IPS-18a (cell line): Measurements from ENCODE around the gene PDE4D.

ENCODE experiments used
- H3K27ac ChIP-seq: one replicate; pipeline ENCODE4 v1.5.1; 2013; ENCODE audit warnings: low read length
- H3K27me3 ChIP-seq: one replicate; pipeline ENCODE4 v1.6.1; 2013; ENCODE audit warnings: mild to moderate bottlenecking, low read length; ENCODE audit not compliant: control insufficient read depth, insufficient read depth
- H3K36me3 ChIP-seq: one replicate; pipeline ENCODE4 v1.6.1; 2013; ENCODE audit warnings: low read depth, low read length; ENCODE audit not compliant: control insufficient read depth
- H3K4me1 ChIP-seq: one replicate; pipeline ENCODE4 v1.6.1; 2013; ENCODE audit warnings: low read depth, low read length; ENCODE audit not compliant: control insufficient read depth
- H3K4me3 ChIP-seq: one replicate; pipeline ENCODE4 v1.5.1; 2013; ENCODE audit warnings: low read length
- H3K9ac ChIP-seq: one replicate; pipeline ENCODE4 v1.6.1; 2013; ENCODE audit warnings: mild to moderate bottlenecking, low read length, moderate library complexity
- H3K9me3 ChIP-seq: one replicate; pipeline ENCODE4 v1.6.1; 2013; ENCODE audit warnings: low read depth, low read length; ENCODE audit not compliant: control insufficient read depth

Gene PDE4D

DNA sequence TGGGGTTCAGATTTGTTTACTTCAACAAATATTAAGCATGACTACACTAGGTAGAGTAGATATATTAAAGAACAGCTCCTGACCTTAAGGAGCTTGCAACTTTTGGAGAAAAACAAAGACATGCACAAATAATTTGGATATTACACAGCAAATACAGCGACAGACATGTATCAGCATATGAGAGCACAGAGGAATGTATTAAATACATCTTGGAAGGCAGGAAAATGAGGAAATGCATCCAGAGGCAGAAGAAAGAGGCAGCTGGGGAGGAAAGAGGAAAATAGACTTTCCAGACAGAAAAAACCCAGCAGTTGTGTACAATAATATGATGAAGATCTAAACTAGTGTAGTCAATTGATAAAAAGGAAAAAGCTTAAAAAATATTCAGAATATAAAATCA lies 392.2 kb downstream of the PDE4D start:
- Histone ChIP-seq H3K4me3 (no peak overlapping the region), H3K4me1 (no peaks in the 10 kb centered on the region), H3K36me3 (no peaks in the 10 kb centered on the region), H3K9me3 (no peaks in the 10 kb centered on the region), H3K27ac (no peak overlapping the region), H3K27me3 (no peaks in the 10 kb centered on the region), H3K9ac (no peak overlapping the region)

DNA sequence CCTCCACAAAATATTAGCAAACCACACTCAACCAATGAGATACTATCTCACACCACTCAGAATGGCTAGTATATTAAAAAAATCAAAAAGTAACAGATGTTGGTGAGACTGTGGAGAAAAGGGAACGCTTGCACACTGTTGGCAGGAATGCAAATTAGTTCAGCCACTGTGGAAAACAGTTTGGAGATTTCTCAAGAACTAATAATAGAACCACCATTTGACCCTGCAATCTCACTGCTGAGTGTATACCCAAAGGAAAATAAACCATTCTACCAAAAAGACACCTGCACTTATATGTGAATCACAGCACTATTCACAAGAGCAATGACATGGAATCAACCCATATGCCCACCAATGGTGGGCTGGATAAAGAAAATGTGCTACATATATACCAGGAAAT lies 393.5 kb downstream of the PDE4D start:
- H3K4me1 ChIP-seq: no peaks in the 10 kb centered on the region
- no peaks in the 10 kb centered on the region for H3K36me3 ChIP-seq
- H3K27me3 ChIP-seq: no peaks in the 10 kb centered on the region
- H3K27ac ChIP-seq: no peak overlapping the region
- H3K4me3 ChIP-seq: no peak overlapping the region
- no peaks in the 10 kb centered on the region for H3K9me3 ChIP-seq
- H3K9ac ChIP-seq: no peak overlapping the region

DNA sequence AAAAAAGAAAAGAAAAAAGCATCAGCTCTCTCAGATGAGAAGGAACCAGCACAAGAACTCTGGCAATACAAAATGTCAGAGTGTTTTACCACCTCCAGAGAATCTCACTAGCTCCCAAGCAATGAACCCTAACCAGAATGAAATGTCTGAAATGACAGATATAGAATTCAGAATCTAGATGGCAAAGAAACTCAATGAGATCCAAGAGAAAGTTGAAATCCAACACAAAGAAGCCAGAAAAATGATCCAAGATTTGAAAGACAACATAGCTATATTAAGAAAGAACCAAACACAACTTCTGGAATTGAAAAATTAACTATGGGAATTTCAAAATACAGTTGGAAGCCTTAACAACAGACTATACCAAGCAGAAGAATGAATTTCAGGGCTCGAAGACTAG lies 396.3 kb downstream of the PDE4D start:
- Histone ChIP-seq H3K4me3 (no peak overlapping the region), H3K9ac (no peak overlapping the region), H3K4me1 (no peaks in the 10 kb centered on the region), H3K27me3 (no peaks in the 10 kb centered on the region), H3K27ac (no peak overlapping the region), H3K9me3 (no peaks in the 10 kb centered on the region), H3K36me3 (no peaks in the 10 kb centered on the region)

DNA sequence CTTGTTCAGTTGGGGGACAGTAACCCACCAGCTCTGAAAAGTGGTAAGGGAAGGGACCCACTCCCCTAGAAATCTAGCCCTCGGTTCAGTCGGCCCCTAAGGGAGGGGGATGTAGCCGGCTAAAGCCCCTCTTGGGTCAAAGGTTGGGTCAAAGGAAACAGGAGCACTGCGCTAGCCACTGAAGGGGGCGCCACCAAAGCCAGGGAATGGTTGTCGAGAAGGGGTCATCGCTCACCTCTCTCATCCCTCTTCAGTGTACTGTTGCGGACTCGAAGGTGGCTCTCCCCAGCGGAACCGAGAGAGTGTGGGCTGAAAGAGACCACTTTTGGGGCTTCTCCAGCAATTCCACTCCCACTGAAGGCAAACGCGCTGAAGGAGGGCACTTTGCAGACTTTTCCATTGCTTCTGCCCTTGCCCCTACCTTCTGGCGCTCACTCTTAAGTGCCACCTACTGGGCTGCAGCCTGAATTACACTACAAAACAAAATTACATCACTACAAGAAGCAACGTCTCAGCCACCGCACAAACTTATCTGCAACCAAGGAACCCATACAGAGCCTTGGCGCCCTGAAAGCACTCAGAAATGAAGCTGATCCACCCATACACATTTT lies 396.9 kb downstream of the PDE4D start:
- Histone ChIP-seq H3K9ac (no peak overlapping the region), H3K9me3 (no peaks in the 10 kb centered on the region), H3K36me3 (no peaks in the 10 kb centered on the region), H3K27ac (no peak overlapping the region), H3K4me3 (no peak overlapping the region), H3K27me3 (no peaks in the 10 kb centered on the region), H3K4me1 (no peaks in the 10 kb centered on the region)

DNA sequence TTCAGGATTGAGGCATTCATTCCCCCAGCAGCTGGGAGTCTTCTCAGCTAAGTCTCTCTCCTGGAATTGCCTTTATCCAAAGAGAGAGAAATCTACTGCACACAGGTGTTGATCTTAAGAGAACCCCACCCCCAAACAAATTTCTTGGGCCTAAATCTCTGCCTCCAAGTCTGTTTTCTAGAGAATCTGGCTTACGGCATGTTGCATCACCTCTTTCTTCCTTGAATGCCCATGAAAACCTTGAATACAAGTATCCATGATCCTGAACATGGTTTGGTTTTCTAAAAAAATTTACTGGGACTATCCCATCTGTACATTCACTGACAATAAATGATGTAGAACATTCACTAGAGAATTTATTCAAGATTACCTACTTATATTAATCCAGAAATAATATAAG lies 401.6 kb downstream of the PDE4D start:
- no peaks in the 10 kb centered on the region for H3K4me1 ChIP-seq
- no peaks in the 10 kb centered on the region for H3K9me3 ChIP-seq

DNA sequence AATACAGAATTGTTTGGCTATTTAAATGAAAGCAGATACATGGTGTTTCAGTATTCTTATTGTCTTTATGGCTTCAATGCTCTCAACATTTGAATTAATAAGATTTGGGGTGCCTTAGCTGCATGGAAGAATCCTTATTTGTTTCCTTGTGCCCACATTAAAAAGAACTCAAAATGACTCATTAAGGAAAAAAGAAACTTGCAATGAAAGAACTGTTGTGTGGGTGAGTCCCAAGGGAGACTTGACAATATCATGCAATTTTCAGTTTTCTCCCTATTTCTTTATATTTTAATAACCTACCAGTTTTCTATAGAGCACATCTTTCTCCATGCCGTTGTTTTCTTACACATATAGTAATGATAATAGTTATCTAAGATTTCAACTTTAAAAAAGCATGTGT lies 404.0 kb downstream of the PDE4D start:
- H3K27me3 ChIP-seq: no peaks in the 10 kb centered on the region
- H3K27ac ChIP-seq: no peak overlapping the region
- H3K4me3 ChIP-seq: no peak overlapping the region
- no peaks in the 10 kb centered on the region for H3K9me3 ChIP-seq
- H3K36me3 ChIP-seq: no peaks in the 10 kb centered on the region
- no peaks in the 10 kb centered on the region for H3K4me1 ChIP-seq
- H3K9ac ChIP-seq: no peak overlapping the region

More for the DNA sequence above, 401.6 kb downstream of the PDE4D start:
- no peaks in the 10 kb centered on the region for H3K36me3 ChIP-seq
- no peak overlapping the region for H3K4me3 ChIP-seq
- no peak overlapping the region for H3K27ac ChIP-seq
- H3K9ac ChIP-seq: no peak overlapping the region
- no peaks in the 10 kb centered on the region for H3K27me3 ChIP-seq

DNA sequence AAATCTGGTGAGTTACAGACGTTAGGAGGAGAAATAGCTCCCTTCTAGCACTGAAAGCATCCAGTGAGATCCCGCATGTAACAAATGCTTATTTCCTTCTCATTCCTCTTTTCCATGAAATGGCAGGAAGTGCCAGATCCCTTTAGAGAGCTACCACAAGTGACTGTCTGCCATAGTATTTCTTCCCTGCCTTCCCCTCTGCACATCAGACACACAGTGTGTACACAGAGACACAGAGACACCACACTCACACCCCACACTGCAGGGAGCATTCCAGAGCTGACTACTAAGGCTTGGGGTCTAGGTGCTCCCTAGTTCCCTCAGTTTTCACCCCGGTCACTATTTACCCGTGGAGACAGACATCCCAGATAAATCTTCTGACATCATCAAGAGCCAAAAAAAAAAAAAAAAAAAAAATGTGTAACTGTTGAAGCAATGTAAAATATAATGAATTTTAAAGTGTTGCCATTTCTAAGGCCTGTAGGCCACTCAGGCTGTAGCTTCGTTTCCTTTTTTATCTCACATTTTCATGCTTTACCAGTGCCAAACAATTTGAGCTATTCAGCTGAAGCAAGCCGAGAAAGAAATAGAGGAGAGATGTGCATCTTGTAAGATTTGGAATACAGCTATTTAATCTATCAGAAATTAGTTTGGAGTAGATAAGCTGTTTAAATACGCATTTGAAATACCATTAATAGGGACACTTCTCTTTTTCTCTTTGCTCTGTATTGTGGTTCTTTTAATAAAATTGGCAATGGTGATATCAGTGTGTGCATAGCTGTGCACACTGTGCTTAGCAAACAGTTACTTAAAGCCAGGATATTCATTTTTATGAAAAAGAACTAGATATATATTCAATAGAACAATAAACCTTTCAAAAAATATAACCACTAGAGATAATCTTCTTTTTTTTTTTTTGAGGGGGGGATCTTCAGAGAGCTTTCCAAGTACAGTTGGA lies 405.5 kb downstream of the PDE4D start:
- Histone ChIP-seq H3K4me1 (peaks cover 8% of the 10 kb centered on the region), H3K36me3 (no peaks in the 10 kb centered on the region), H3K9me3 (no peaks in the 10 kb centered on the region), H3K9ac (no peak overlapping the region), H3K4me3 (no peak overlapping the region), H3K27me3 (no peaks in the 10 kb centered on the region), H3K27ac (no peak overlapping the region)

DNA sequence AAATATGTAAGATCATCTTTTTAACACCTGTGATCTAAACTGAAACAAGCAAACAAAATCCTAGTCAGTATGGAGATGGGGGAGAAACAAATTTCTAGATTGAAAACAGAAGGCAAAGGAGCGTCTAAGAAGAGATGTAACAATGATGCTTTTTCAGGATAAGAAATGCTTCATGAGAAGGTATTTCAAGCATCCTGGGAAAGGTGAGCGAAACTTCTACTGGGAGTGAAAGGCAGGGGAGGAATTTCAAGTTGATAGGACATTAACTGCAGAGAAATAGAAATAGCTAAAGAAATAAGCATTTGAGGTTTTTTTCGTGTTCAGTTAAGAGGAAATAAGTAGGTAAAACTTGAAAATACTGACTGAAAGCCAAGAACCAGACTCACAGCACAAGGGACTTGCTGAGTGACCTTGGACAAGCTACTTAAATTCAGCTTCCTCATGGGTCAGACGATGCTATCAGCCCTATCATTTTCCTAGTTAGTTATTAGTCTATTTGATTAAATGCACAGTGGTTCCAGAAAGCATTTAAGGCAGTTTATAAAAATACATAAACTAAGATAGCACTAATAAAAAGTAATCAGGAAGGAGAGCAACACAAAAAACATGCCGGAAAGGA lies 406.3 kb downstream of the PDE4D start:
- no peaks in the 10 kb centered on the region for H3K36me3 ChIP-seq
- H3K27me3 ChIP-seq: no peaks in the 10 kb centered on the region
- H3K4me1 ChIP-seq: peaks cover 8% of the 10 kb centered on the region
- no peak overlapping the region for H3K9ac ChIP-seq
- no peak overlapping the region for H3K27ac ChIP-seq
- H3K4me3 ChIP-seq: no peak overlapping the region
- H3K9me3 ChIP-seq: no peaks in the 10 kb centered on the region

DNA sequence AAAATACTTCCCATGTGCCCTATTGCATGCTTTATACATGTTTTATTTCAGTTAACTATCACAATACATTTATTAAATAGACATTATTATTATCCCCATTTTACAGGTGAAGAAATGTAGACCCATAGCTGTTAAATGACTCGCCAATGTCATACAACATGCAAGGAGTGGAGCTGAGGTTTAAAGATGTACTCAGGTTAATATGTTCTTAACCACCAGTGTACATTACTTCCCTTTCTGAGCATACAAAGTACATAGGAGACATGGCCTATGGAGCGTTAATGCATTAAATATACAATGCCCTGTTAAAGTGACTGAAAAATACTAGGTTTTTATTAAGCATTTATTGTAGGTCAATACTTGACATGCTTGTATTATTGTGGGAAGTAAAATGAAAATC lies 407.0 kb downstream of the PDE4D start:
- Histone ChIP-seq H3K27ac (no peak overlapping the region), H3K4me1 (peaks cover 8% of the 10 kb centered on the region), H3K27me3 (no peaks in the 10 kb centered on the region), H3K4me3 (no peak overlapping the region), H3K9ac (no peak overlapping the region), H3K9me3 (no peaks in the 10 kb centered on the region), H3K36me3 (no peaks in the 10 kb centered on the region)

DNA sequence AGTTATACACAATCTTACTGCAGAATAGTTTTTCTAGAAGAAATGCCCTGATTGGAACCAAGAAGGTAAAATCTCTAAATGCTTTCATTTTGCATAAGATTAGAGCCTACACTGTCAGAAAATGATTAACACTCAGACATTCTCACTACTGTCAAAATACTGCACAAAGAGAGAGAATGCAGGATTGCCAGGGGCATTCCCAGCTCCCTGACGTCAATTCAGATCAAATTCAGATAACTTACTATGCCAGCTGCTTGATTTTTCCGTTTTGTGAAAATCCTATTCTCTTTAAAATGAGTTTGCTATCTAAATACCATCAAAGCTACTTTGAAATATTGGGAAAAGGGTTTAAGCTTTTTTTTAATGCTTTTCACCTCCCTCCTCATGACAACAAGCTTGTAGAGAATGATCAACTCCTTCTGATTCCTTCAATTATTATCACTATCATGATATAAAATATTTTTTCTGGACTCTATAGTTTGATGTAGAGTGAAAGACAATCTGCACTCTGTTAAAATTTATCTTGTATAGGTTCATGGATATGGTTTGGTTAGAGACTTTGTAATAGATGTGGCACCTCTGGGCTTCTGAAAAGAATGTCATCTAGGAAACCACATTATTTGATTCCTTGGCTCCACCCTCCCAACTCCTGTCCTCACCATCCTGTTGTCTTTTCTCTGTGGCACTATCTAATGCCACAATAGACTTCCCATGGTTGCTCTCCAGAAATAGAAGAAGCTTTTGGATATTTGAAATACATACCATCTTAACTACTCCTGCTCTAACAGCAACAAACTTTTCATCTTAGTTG lies 407.7 kb downstream of the PDE4D start:
- peaks cover 8% of the 10 kb centered on the region for H3K4me1 ChIP-seq
- H3K36me3 ChIP-seq: no peaks in the 10 kb centered on the region
- no peaks in the 10 kb centered on the region for H3K9me3 ChIP-seq
- no peak overlapping the region for H3K9ac ChIP-seq
- no peak overlapping the region for H3K4me3 ChIP-seq
- no peak overlapping the region for H3K27ac ChIP-seq
- no peaks in the 10 kb centered on the region for H3K27me3 ChIP-seq

DNA sequence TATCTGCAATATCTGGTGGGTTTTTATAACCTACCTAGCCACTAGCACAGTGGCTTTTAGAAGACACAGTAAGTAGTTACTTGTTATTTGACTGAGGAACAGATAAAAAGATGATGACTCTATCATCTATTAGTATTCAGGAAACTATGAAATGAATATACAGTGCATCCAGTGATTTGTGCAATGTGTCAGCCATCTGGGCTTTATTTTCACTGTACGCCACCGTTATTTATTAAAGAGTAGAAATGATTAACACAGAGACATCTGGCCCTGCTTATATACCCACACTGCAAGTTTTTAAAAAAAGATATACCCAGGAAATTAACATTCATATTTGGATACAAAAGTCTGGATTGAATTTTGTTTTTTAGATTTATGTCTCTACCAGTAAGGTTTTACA lies 408.4 kb downstream of the PDE4D start:
- Histone ChIP-seq H3K27me3 (no peaks in the 10 kb centered on the region), H3K4me3 (no peak overlapping the region), H3K27ac (no peak overlapping the region), H3K9me3 (no peaks in the 10 kb centered on the region), H3K36me3 (no peaks in the 10 kb centered on the region), H3K4me1 (peaks cover 8% of the 10 kb centered on the region), H3K9ac (no peak overlapping the region)
